Measurements from ENCODE around the gene EPHB2. TPM values are rescaled to one million over a fixed set of nuclear protein-coding genes. Genes with fewer than 3 reads are reported as not detected.

EPHB2 gene
- total and polyA plus RNA-seq, 3 experiments from 2014 or later: 0.22 to 0.33 TPM; not detected in 1

DNA sequence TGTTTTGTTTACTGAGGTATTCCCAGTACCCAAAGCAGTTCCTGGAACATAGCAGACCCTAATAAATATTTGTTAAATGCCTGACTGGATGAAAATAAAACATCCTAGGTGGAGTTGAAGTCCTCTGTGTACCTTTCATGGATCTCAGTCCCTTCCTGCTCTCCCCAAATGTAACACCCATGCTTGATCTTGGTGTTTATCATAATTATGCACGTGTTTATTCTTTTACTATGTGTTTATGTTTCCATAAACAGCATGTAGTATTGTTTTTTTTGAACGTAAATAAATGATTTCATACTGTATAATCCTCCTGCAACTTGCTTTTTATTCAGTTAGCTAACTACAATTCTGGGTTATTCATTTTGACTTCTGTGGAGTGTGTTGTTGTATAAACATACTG lies 257.2 kb downstream of the EPHB2 start:
- no peak overlapping the region for H3K27ac Mint-ChIP-seq
- H3K4me1 Mint-ChIP-seq: peaks cover 0 to 3% (median 0%) of the 10 kb centered on the region in 3 donors
- no peaks in the 10 kb centered on the region for H3K4me1 ChIP-seq (ENCODE audit: insufficient read depth, low read length)
- peaks cover 5 to 13% (median 10%) of the 10 kb centered on the region in 5 donors for H3K9me3 Mint-ChIP-seq
- ChIA-PET CTCF (no interaction called here), POLR2A (no interaction called here)
- no peak overlapping the region for H3K4me3 Mint-ChIP-seq
- DNase-seq: no peak
- H3K27ac ChIP-seq (ENCODE audit: low read depth, low read length): no peak overlapping the region
- no peaks in the 10 kb centered on the region for H3K9me3 ChIP-seq (ENCODE audit: low read length)
- peaks cover 18 to 64% of the 10 kb centered on the region in 2 donors for H3K27me3 Mint-ChIP-seq
- H3K27me3 ChIP-seq (ENCODE audit: insufficient read depth, low read length, poor library complexity, severe bottlenecking): peaks cover 13% of the 10 kb centered on the region
- H3K36me3 ChIP-seq (ENCODE audit: insufficient read depth, low read length): no peaks in the 10 kb centered on the region
- H3K4me3 ChIP-seq (ENCODE audit: low read length): no peak overlapping the region
- H3K36me3 Mint-ChIP-seq: peaks cover 0 to 7% (median 0%) of the 10 kb centered on the region in 3 donors

GRCh38 chr1:22969304-22969709 lies 258.7 kb downstream of the EPHB2 start:
- peaks cover 5 to 13% (median 10%) of the 10 kb centered on the region in 5 donors for H3K9me3 Mint-ChIP-seq
- POLR2A ChIA-PET: no interaction called here
- H3K27me3 Mint-ChIP-seq: peaks cover 19 to 67% of the 10 kb centered on the region in 2 donors
- H3K27ac Mint-ChIP-seq: no peak overlapping the region
- Histone ChIP-seq H3K9me3 (ENCODE audit: low read length) (no peaks in the 10 kb centered on the region), H3K27me3 (ENCODE audit: insufficient read depth, low read length, poor library complexity, severe bottlenecking) (peaks cover 13% of the 10 kb centered on the region), H3K4me1 (ENCODE audit: insufficient read depth, low read length) (no peaks in the 10 kb centered on the region), H3K4me3 (ENCODE audit: low read length) (no peak overlapping the region), H3K36me3 (ENCODE audit: insufficient read depth, low read length) (no peaks in the 10 kb centered on the region), H3K27ac (ENCODE audit: low read depth, low read length) (no peak overlapping the region)
- H3K4me3 Mint-ChIP-seq: no peak overlapping the region
- CTCF ChIA-PET: no interaction called here
- H3K4me1 Mint-ChIP-seq: peaks cover 0 to under 1% (median 0%) of the 10 kb centered on the region in 3 donors
- no peak for DNase-seq
- H3K36me3 Mint-ChIP-seq: peaks cover 0 to 7% (median 0%) of the 10 kb centered on the region in 3 donors

DNA sequence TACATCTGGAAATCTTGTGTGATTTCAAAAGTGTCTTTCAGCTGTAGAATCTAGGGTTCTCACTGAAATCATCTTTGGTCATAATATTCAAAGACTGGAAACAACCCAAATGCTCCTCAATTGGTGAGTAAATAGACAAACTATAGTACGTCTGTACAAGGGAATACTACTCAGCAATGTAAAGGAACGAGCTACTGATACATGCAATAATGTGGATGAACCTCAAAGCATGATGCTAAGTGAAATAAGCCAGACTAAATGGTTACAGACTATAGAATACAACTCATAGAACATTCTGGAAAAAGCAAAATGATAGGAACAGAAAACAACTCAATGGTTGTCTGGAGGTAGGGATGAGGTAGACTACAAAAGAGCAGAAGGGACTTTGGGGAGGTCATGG lies 259.5 kb downstream of the EPHB2 start:
- H3K27me3 ChIP-seq (ENCODE audit: insufficient read depth, low read length, poor library complexity, severe bottlenecking): peaks cover 13% of the 10 kb centered on the region
- no peaks in the 10 kb centered on the region for H3K4me1 Mint-ChIP-seq
- H3K4me3 ChIP-seq (ENCODE audit: low read length): no peak overlapping the region
- ChIA-PET POLR2A (no interaction called here), CTCF (no interaction called here)
- no peak overlapping the region for H3K27ac ChIP-seq (ENCODE audit: low read depth, low read length)
- H3K4me1 ChIP-seq (ENCODE audit: insufficient read depth, low read length): no peaks in the 10 kb centered on the region
- no peak overlapping the region for H3K27ac Mint-ChIP-seq
- H3K27me3 Mint-ChIP-seq: peaks cover 19 to 71% of the 10 kb centered on the region in 2 donors
- H3K36me3 ChIP-seq (ENCODE audit: insufficient read depth, low read length): no peaks in the 10 kb centered on the region
- peaks cover 0 to 7% (median 0%) of the 10 kb centered on the region in 3 donors for H3K36me3 Mint-ChIP-seq
- peaks cover 5 to 13% (median 10%) of the 10 kb centered on the region in 5 donors for H3K9me3 Mint-ChIP-seq
- no peak for DNase-seq
- H3K9me3 ChIP-seq (ENCODE audit: low read length): no peaks in the 10 kb centered on the region
- no peak overlapping the region for H3K4me3 Mint-ChIP-seq

Other genes with a start within 250 kb of the EPHB2 start
- gene EPHA8, start 147.3 kb upstream of the EPHB2 start, total RNA-seq: not detected
- not detected for gene EPHA8, start 147.3 kb upstream of the EPHB2 start, polyA plus RNA-seq
- under 1 TPM; 0.22 to 0.53 TPM for gene C1QA, start 74.2 kb upstream of the EPHB2 start, total RNA-seq
- gene C1QA, start 74.2 kb upstream of the EPHB2 start, polyA plus RNA-seq: not detected
- gene C1QC, start 67.2 kb upstream of the EPHB2 start, total RNA-seq: 1 to 10 TPM in 1 of 2 experiments, under 1 TPM in 1; 0.93 to 1.4 TPM
- not detected for gene C1QC, start 67.2 kb upstream of the EPHB2 start, polyA plus RNA-seq
- under 1 TPM; 0.20 to 0.53 TPM for gene C1QB, start 57.6 kb upstream of the EPHB2 start, total RNA-seq
- not detected for gene C1QB, start 57.6 kb upstream of the EPHB2 start, polyA plus RNA-seq